IMR-90 (cell line): ENCODE measurements around the gene DTNA. TPM values are rescaled to one million over a fixed set of nuclear protein-coding genes. Genes with fewer than 3 reads are reported as not detected.

ENCODE experiments used
- ATAC-seq: fragments of 200-7000 bp; cut with Tn5 transposase; 2 replicates; pipeline ENCODE4 v1.9.1; 2020; ENCODE audit warnings: low read depth, mild to moderate bottlenecking, moderate library complexity
- BruUV-seq: library from RNA; stranded (reverse); fragments of 400-500 nt; replicated peaks from 2 replicates; lab custom pipeline; 2021; lab: Mats Ljungman, UMichigan
- CTCF ChIA-PET: fragments of 300-600 bp; formaldehyde crosslinking; extraction: SDS; loops from one replicate; lab custom pipeline; 2021; ENCODE audit warnings: antibody characterized with exemption; lab: Yijun Ruan, JAX
- POLR2A ChIA-PET: fragments of 300-600 bp; sonication (Branson Sonifier 250); formaldehyde crosslinking; loops from one replicate; lab custom pipeline; 2022; ENCODE audit warnings: antibody characterized with exemption; ENCODE audit not compliant: unreplicated experiment; lab: Charles Lee
- DNase-seq: peaks from one replicate; pipeline ENCODE4 v3.0.0; 2013
- H2AFZ ChIP-seq: replicated peaks from 2 replicates; pipeline ENCODE3; 2013; ENCODE audit warnings: low read length, mild to moderate bottlenecking; ENCODE audit not compliant: poor library complexity
- H2AK5ac ChIP-seq: 2 replicates; pipeline ENCODE4 v1.6.1; 2013; ENCODE audit warnings: low read depth, low read length, inconsistent platforms
- H2AK9ac ChIP-seq: replicated peaks from 2 replicates; pipeline ENCODE3; 2013; ENCODE audit warnings: mild to moderate bottlenecking, low read depth, low read length, moderate library complexity; ENCODE audit not compliant: poor library complexity
- H2BK120ac ChIP-seq: 2 replicates; pipeline ENCODE4 v1.6.1; 2013; ENCODE audit warnings: low read depth, low read length, inconsistent platforms
- H2BK15ac ChIP-seq: 3 replicates; pipeline ENCODE4 v1.6.1; 2013; ENCODE audit warnings: low read depth, low read length, inconsistent platforms
- H2BK20ac ChIP-seq: 2 replicates; pipeline ENCODE4 v1.6.1; 2013; ENCODE audit warnings: low read depth, mild to moderate bottlenecking, inconsistent platforms, low read length, moderate library complexity
- H2BK5ac ChIP-seq: 2 replicates; pipeline ENCODE4 v1.6.1; 2013; ENCODE audit warnings: mild to moderate bottlenecking, low read depth, low read length, inconsistent platforms; ENCODE audit not compliant: poor library complexity, severe bottlenecking
- H3K14ac ChIP-seq: replicated peaks from 2 replicates; pipeline ENCODE4 v1.6.1; 2013; ENCODE audit warnings: low read depth, low read length, inconsistent platforms
- H3K18ac ChIP-seq: 2 replicates; pipeline ENCODE4 v1.6.1; 2013; ENCODE audit warnings: low read depth, low read length, control low read depth
- H3K23ac ChIP-seq: 2 replicates; pipeline ENCODE4 v1.6.1; 2013; ENCODE audit warnings: low read depth, low read length, inconsistent platforms
- H3K27ac ChIP-seq: 2 replicates; pipeline ENCODE4 v1.5.1; 2013; ENCODE audit warnings: mild to moderate bottlenecking, control low read depth, low read length; ENCODE audit not compliant: insufficient read depth
- H3K27me3 ChIP-seq: 2 replicates; pipeline ENCODE4 v1.6.1; 2013; ENCODE audit warnings: low read length; ENCODE audit not compliant: control insufficient read depth, insufficient read depth
- H3K36me3 ChIP-seq: 2 replicates; pipeline ENCODE4 v1.6.1; 2013; ENCODE audit warnings: low read length, mixed read lengths; ENCODE audit not compliant: control insufficient read depth, insufficient read depth
- H3K4ac ChIP-seq: 2 replicates; pipeline ENCODE4 v1.6.1; 2013; ENCODE audit warnings: low read depth, low read length, inconsistent platforms
- H3K4me1 ChIP-seq: 2 replicates; pipeline ENCODE4 v1.6.1; 2013; ENCODE audit warnings: low read length, mixed read lengths; ENCODE audit not compliant: control insufficient read depth, insufficient read depth
- H3K4me2 ChIP-seq: 2 replicates; pipeline ENCODE4 v1.6.1; 2013; ENCODE audit warnings: low read depth, mild to moderate bottlenecking, control low read depth, low read length, moderate library complexity
- H3K4me3 ChIP-seq: 2 replicates; pipeline ENCODE4 v1.5.1; 2013; ENCODE audit warnings: low read depth, mild to moderate bottlenecking, control low read depth, low read length, moderate library complexity; ENCODE audit not compliant: insufficient read depth
- H3K56ac ChIP-seq: 2 replicates; pipeline ENCODE4 v1.6.1; 2013; ENCODE audit warnings: low read length, inconsistent platforms; ENCODE audit not compliant: insufficient read depth; ENCODE audit errors: extremely low read depth
- H3K79me1 ChIP-seq, 2 experiments: 2 replicates each; pipeline ENCODE4 v1.6.1; 2013; ENCODE audit warnings: low read length in 2 of 2, inconsistent platforms in 1 of 2, low read depth in 1 of 2
- H3K9ac ChIP-seq: 2 replicates; pipeline ENCODE4 v1.6.1; 2013; ENCODE audit warnings: low read depth, low read length, control low read depth
- H3K9me1 ChIP-seq: 2 replicates; pipeline ENCODE4 v1.6.1; 2013; ENCODE audit warnings: low read length, inconsistent platforms; ENCODE audit not compliant: insufficient read depth
- H3K9me3 ChIP-seq: 2 replicates; pipeline ENCODE4 v1.6.1; 2013; ENCODE audit warnings: low read length; ENCODE audit not compliant: control insufficient read depth, insufficient read depth
- H4K20me1 ChIP-seq: 2 replicates; pipeline ENCODE4 v1.6.1; 2013; ENCODE audit warnings: low read length, inconsistent platforms; ENCODE audit not compliant: insufficient read depth
- H4K5ac ChIP-seq: 2 replicates; pipeline ENCODE4 v1.6.1; 2013; ENCODE audit warnings: mild to moderate bottlenecking, low read depth, low read length, control low read depth
- H4K8ac ChIP-seq, 2 experiments: 2 replicates each; pipeline ENCODE4 v1.6.1; 2013; ENCODE audit warnings: low read depth in 2 of 2, low read length in 2 of 2, control low read depth in 1 of 2, inconsistent platforms in 1 of 2
- H4K91ac ChIP-seq: 2 replicates; pipeline ENCODE4 v1.6.1; 2013; ENCODE audit warnings: low read depth, low read length, inconsistent platforms; ENCODE audit not compliant: insufficient read depth
- BHLHE40 ChIP-seq: fragments of 150-350 bp; IDR thresholded peaks from 2 replicates; pipeline ENCODE4 v1.6.1; 2016; ENCODE audit warnings: mild to moderate bottlenecking, low read depth, low read length
- CEBPB ChIP-seq: IDR thresholded peaks from 2 replicates; pipeline ENCODE4 v1.6.1; 2012; ENCODE audit warnings: low read depth, low read length, improper control_type of control experiment
- CHD1 ChIP-seq: IDR thresholded peaks from 2 replicates; pipeline ENCODE4 v1.6.1; 2012; ENCODE audit warnings: low read depth, low read length, improper control_type of control experiment
- FOS ChIP-seq: fragments of 150-350 bp; IDR thresholded peaks from 2 replicates; pipeline ENCODE4 v1.6.1; 2016; ENCODE audit warnings: low read depth, low read length
- MAFK ChIP-seq: IDR thresholded peaks from 2 replicates; pipeline ENCODE4 v1.6.1; 2012; ENCODE audit warnings: low read depth, low read length, improper control_type of control experiment
- MAZ ChIP-seq: IDR thresholded peaks from 2 replicates; pipeline ENCODE4 v1.6.1; 2012; ENCODE audit warnings: low read depth, mild to moderate bottlenecking, low read length, improper control_type of control experiment, moderate library complexity, borderline replicate concordance
- MXI1 ChIP-seq: IDR thresholded peaks from 2 replicates; pipeline ENCODE4 v1.6.1; 2012; ENCODE audit warnings: low read depth, mild to moderate bottlenecking, low read length, moderate library complexity, borderline replicate concordance
- POLR2A ChIP-seq: IDR thresholded peaks from 2 replicates; pipeline ENCODE4 v1.6.1; 2012; ENCODE audit warnings: mild to moderate bottlenecking, low read depth, low read length
- RAD21 ChIP-seq: IDR thresholded peaks from 2 replicates; pipeline ENCODE4 v1.6.1; 2012; ENCODE audit warnings: low read length, improper control_type of control experiment
- RFX5 ChIP-seq: IDR thresholded peaks from 2 replicates; pipeline ENCODE4 v1.8.0; 2012; ENCODE audit warnings: low read depth, mild to moderate bottlenecking, low read length, moderate library complexity
- SMC3 ChIP-seq: fragments of 150-350 bp; IDR thresholded peaks from 2 replicates; pipeline ENCODE4 v1.6.1; 2016; ENCODE audit warnings: low read depth, mild to moderate bottlenecking, antibody characterized with exemption, low read length, moderate library complexity
- WGBS, 2 experiments: methylation state at CpG; one replicate each; pipeline versions ENCODE4 v1.1.5 to v1.1.7; 2013; ENCODE audit warnings: missing lambda C conversion rate in 2 of 2; ENCODE audit not compliant: insufficient read length in 1 of 2; ENCODE audit errors: extremely low coverage in 2 of 2; 5-methylcytosine and 5-hydroxymethylcytosine counted together
- dilution Hi-C: fragments of 300-500 bp; cut with HindIII; formaldehyde crosslinking; loops from one replicate; pipeline ENCODE4 v1.14.3; 2018; ENCODE audit warnings: low sequenced_read_pairs; ENCODE audit not compliant: unreplicated experiment
- in situ Hi-C: fragments of 300-500 bp; cut with MboI; formaldehyde crosslinking; loops from 3 replicates; pipeline ENCODE4 v1.14.3; 2019; ENCODE audit warnings: low sequenced_read_pairs, inconsistent platforms, mixed read lengths
- intact Hi-C: fragments of 100-400 bp; cut with micrococcal nuclease; formaldehyde crosslinking; loops from 2 replicates; pipeline ENCODE4 v1.10.0; 2022
- polyA plus RNA-seq, 3 experiments: library from polyadenylated mRNA; depleted of rRNA; stranded (reverse); fragments of >200 nt; gene quantifications; 2 replicates each; pipeline ENCODE4 v1.2.3, GENCODE V29; 2012; ENCODE audit warnings: low replicate concordance in 1 of 3
- total RNA-seq: library from RNA; depleted of rRNA; stranded (reverse); fragments of >200 nt; gene quantifications from 2 replicates; pipeline ENCODE4 v1.2.3, GENCODE V29; 2012
- TF ChIP-seq, protein P1 (sequence below): fragments of 150-350 bp; IDR thresholded peaks from 2 replicates; pipeline ENCODE4 v1.6.1; 2016; ENCODE audit warnings: low read depth, mild to moderate bottlenecking, low read length, moderate library complexity, borderline replicate concordance
- TF ChIP-seq, protein P2 (sequence below): conservative IDR thresholded peaks from 2 replicates; pipeline ENCODE4 v1.5.1; 2012; ENCODE audit warnings: mild to moderate bottlenecking, low read depth, low read length, improper control_type of control experiment
- TF ChIP-seq, protein P3 (sequence below): fragments of 150-350 bp; IDR thresholded peaks from 2 replicates; pipeline ENCODE4 v1.6.1; 2017; ENCODE audit warnings: mild to moderate bottlenecking, antibody characterized with exemption, low read length, low read depth

Gene DTNA
- total and polyA plus RNA-seq, 2 of the 4 experiments (the other 2 are of a cell fraction), result 9.5 to 10.8 TPM

DNA sequence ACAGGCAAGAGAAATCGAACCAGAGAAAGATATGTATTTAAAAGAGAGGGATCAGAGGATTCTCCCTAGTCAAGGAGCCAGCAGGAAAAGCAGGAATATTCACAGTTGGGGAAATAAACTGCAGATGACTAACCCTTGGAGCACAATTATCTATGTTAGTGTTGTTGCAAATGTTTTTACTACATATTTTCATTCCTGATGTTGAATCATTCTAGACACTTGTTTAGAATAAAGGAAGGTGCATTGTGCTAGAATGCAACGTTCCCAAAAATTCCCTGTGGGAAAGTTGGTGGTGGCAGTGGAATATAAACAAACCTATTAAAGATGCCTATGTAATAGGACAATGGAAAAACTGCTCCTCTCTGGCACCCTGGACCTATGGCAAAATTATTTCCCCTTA, 63.3 kb downstream of the DTNA start:
- Histone ChIP-seq H3K9ac (no peak overlapping the region), H4K20me1 (no peaks in the 10 kb centered on the region), H3K56ac (peak overlapping the region; percentile 56; the same call in 1 of the 2 replicates), H2BK20ac (peak overlapping the region; percentile 86; the same call in 1 of the 2 replicates), H3K23ac (0 out of 2 replicates have a peak overlapping the region, but pooled peaks have one; percentile 69), H4K91ac (no peak overlapping the region), H3K79me1 (no peaks in the 10 kb centered on the region; a peak in 1 of 4 replicates), H2BK15ac (0 out of 3 replicates have a peak overlapping the region, but pooled peaks have one; percentile 15), H3K4me3 (no peak overlapping the region), H2AK9ac (no peak overlapping the region), H4K8ac (0 out of 4 replicates have a peak overlapping the region, but pooled peaks of 1 of the 2 experiments have one; percentile 28), H2BK5ac (peak overlapping the region; percentile 98), H3K9me1 (peaks cover 7% of the 10 kb centered on the region), H3K4ac (peak overlapping the region; percentile 75; the same call in 1 of the 2 replicates), H2AFZ (no peak overlapping the region), H3K36me3 (no peaks in the 10 kb centered on the region), H3K4me1 (peaks cover 13% of the 10 kb centered on the region), H3K27ac (no peak overlapping the region), H3K4me2 (peak overlapping the region; percentile 82; the same call in 1 of the 2 replicates), H2AK5ac (no peak overlapping the region), H3K14ac (no peak overlapping the region), H2BK120ac (peak overlapping the region; percentile 88; the same call in 1 of the 2 replicates), H3K18ac (peak overlapping the region; percentile 6; the same call in 1 of the 2 replicates), H3K9me3 (no peaks in the 10 kb centered on the region), H3K27me3 (no peaks in the 10 kb centered on the region), H4K5ac (no peak overlapping the region)
- BruUV-seq, result no TSS peak
- ATAC-seq (peak; percentile 72), DNase-seq (peak; percentile 52)
- POLR2A ChIA-PET, result no interaction called here
- CTCF ChIA-PET, result interaction anchor here (0.6 to 1.4 kb wide), 3 partner anchors 10 to 112 kb away, joined by 4 to 6 read pairs (median 4); no protein-coding TSS in a partner anchor
- TF ChIP-seq, protein P1, sequence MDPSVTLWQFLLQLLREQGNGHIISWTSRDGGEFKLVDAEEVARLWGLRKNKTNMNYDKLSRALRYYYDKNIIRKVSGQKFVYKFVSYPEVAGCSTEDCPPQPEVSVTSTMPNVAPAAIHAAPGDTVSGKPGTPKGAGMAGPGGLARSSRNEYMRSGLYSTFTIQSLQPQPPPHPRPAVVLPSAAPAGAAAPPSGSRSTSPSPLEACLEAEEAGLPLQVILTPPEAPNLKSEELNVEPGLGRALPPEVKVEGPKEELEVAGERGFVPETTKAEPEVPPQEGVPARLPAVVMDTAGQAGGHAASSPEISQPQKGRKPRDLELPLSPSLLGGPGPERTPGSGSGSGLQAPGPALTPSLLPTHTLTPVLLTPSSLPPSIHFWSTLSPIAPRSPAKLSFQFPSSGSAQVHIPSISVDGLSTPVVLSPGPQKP, result no peak
- no peak for TF ChIP-seq CHD1
- no peak for TF ChIP-seq BHLHE40
- TF ChIP-seq, protein P2, sequence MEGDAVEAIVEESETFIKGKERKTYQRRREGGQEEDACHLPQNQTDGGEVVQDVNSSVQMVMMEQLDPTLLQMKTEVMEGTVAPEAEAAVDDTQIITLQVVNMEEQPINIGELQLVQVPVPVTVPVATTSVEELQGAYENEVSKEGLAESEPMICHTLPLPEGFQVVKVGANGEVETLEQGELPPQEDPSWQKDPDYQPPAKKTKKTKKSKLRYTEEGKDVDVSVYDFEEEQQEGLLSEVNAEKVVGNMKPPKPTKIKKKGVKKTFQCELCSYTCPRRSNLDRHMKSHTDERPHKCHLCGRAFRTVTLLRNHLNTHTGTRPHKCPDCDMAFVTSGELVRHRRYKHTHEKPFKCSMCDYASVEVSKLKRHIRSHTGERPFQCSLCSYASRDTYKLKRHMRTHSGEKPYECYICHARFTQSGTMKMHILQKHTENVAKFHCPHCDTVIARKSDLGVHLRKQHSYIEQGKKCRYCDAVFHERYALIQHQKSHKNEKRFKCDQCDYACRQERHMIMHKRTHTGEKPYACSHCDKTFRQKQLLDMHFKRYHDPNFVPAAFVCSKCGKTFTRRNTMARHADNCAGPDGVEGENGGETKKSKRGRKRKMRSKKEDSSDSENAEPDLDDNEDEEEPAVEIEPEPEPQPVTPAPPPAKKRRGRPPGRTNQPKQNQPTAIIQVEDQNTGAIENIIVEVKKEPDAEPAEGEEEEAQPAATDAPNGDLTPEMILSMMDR, result no peak
- TF ChIP-seq, protein P3, sequence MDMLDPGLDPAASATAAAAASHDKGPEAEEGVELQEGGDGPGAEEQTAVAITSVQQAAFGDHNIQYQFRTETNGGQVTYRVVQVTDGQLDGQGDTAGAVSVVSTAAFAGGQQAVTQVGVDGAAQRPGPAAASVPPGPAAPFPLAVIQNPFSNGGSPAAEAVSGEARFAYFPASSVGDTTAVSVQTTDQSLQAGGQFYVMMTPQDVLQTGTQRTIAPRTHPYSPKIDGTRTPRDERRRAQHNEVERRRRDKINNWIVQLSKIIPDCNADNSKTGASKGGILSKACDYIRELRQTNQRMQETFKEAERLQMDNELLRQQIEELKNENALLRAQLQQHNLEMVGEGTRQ, result no peak
- 0 out of 2 replicates have a peak, but pooled peaks have one; percentile 3 for TF ChIP-seq FOS
- no peak for TF ChIP-seq POLR2A
- TF ChIP-seq RAD21, result no peak
- peak; percentile 24; the same call in 1 of the 2 replicates for TF ChIP-seq CEBPB
- TF ChIP-seq RFX5, result no peak
- no peak for TF ChIP-seq SMC3
- no peak for TF ChIP-seq MAFK
- TF ChIP-seq MAZ, result no peak
- TF ChIP-seq MXI1, result no peak
- in situ Hi-C loops, result no loop called here
- intact Hi-C loops, result loop anchor here (2.0 kb wide), 1 partner anchor 65 kb away; no protein-coding TSS in a partner anchor
- dilution Hi-C loops, result no loop called here
- WGBS, 2 experiments, result no CpG with 5 or more reads among the region's 2 CpGs
